HK-2 (cell line): ENCODE measurements around the gene GCNT4.

Experiments
- DNase-seq: peaks from one replicate; pipeline ENCODE4 v3.0.0-alpha.2; 2018; ENCODE audit not compliant: unreplicated experiment

Gene GCNT4

DNA sequence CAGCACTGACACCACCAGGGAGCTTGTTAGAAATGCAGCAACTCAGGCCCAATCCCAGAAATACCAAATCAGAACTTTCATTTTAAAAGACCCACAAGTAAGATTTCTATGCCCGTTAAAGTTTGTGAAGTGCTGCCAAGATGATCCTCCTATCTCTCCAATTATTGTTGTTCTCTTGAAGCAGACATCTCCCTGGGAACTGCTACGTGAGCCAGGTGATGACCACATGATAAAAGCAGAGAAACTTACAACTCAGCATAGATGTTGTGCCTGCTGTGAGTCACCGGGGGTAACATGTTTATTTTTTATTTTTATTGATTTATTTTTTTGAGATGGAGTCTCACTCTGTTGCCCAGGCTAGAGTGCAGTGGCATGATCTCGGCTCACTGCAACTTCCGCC lies 34.4 kb downstream of the GCNT4 start:
- no peak for DNase-seq

DNA sequence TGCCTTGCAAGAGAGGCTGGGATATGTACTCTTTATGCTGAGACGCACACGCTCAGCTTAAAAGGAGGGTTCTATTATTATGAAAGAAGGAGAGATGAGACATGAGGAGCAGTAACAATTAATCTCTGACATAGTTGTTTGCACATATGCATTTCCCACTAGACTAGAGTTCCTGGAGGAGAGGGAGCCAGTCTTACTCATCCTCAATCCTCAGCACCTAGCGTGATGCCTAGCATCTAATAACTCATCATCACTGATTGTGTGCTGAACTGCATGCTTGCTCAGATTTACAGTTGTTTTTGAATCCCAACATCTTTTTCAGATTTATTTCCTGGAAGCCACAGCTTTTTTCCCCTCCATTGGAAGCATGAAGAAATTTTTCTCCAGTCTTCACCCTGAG lies 35.5 kb downstream of the GCNT4 start:
- no peak for DNase-seq

DNA sequence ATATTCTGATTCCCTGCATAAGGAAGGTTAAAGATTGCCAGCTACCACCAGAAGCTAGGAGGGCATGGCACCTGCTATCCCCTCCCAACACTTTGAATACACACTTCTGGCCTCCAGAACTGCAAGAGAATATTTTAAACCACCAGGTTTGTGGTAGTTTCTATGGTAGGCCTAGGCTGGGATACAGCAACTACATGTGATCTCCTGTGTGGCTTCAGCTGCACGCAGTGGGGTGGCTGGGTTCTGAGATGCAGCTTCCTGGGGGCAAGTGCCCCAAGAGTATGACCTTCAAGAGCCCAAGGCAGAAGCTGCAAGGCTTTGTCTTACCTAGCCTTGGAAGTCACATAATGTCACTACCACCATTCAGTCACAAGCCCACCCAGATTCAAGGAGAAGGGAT lies 39.6 kb downstream of the GCNT4 start:
- no peak for DNase-seq

DNA sequence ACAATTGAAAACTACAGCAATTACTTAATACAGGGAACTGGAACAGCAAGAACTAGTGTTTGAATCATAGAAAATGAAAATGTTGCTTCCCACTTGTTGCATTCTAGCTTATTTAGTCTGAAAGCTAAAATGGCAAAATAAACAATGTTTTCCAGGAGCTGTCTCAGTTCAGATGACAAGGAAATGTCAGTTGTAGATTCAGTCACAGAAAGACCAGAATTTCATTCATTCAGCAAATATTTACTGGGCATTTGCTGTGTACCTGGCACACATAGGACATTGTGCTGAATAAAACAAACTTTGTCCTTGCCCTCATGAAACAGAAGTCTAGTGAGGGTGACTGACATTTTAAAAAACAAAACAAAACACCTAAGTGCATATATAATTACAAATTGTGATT lies 41.5 kb downstream of the GCNT4 start:
- no peak for DNase-seq

DNA sequence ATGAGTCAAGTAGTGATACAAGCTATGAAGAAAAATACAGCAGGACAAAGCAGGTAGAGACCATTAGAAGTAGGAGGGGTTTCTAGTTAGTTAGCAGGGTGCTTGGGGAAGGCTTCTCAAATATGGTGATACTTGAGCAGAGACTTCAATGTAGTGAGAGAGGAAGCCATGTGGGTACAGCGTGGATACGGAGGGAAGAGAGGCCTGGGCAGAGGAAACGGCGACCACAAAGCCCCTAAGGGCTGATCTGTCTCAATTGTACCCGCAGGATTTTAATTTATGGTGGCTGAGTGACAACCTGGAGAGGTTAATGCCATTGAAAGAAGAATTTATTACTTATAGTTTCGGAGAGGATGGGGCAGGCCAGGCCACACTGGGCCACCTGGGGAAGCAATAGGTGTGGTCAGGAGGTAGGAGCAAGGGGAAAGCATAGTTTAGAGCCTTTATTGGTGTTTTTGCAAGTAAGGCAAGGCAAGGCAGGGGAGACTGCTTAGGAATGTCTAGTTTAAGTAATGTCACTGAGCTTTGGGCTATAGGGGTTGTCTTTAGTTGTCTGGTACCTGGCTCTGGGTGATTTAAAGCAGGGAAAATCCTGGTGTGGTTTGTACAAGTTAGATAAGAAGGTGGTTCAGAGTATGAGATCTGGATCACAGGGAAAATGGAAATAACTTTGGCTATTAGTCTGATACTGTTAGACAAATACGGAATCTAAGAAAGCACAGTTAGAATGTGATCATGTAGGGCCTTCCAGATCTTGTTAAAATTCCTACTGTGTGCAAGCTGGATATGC lies 42.6 kb downstream of the GCNT4 start:
- no peak for DNase-seq

DNA sequence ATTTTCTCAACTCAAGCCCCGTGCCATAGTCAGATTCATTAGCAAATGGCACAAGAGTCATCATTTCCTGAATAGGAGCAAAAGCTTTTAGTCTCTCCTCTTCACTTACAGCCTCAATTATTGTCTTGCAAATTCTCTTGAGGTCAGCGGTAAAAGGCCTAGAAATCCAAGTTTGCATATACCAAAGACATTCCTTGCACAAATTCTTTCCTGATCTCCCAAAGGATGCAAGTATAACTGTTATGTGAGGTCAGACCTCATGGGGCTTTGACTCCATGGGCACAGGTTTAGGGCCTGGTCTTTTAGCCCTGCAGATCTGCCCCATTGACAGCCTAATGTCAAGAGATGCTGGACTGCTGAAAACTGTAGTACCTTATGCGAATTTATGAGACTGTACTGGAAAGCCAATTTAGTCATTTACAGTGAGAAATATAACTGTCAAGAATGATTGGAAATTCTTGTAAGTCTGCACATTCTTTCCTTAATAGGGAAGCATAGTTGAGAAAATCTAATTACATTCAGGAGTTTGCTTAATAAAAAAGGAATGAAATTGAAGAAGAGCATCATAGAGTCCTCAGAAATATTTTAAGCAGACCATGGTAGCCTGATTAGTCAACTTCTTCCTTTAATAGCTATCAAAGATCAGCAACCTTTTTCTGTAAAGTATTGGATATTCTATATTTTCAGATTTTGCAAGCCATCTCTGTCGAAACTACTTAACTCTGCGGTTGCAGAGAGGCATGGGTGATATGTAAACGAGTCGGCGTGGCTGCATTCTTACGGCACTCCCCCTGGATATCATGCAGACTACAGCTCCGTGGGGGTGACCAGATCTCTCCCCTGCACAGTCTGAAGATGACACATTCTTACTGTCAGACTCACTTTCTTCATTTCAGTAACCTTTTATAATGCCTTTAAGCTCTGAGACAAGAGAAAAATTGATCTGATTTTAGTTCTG lies 45.2 kb downstream of the GCNT4 start:
- no peak for DNase-seq

DNA sequence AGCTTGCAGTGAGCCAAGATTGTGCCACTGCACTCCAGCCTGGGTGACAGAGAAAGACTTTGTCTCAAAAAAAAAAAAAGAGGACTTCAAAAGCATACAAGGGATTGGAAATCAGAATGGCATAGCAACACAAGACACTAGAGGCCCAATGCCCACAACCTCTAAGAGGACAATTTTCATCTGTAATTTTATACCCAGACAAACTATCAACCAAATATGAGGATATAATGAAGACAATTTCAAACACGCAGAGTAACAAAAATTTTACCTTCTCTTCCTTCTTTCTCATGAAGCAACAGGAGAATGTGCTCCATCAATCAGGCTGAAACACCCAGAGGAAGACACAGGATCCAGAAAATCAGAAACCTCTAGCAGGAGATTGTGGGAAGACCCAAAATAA lies 46.8 kb downstream of the GCNT4 start:
- no peak for DNase-seq
